ENCODE data around the gene RNASE12. TPM values are rescaled to one million over a fixed set of nuclear protein-coding genes. Genes with fewer than 3 reads are reported as not detected.

Gene RNASE12
- total and polyA plus RNA-seq, 9 of the 15 experiments (the other 6 are each of a cell fraction or from before 2014, with no cell fraction given): 0.24 TPM; not detected in 8

DNA sequence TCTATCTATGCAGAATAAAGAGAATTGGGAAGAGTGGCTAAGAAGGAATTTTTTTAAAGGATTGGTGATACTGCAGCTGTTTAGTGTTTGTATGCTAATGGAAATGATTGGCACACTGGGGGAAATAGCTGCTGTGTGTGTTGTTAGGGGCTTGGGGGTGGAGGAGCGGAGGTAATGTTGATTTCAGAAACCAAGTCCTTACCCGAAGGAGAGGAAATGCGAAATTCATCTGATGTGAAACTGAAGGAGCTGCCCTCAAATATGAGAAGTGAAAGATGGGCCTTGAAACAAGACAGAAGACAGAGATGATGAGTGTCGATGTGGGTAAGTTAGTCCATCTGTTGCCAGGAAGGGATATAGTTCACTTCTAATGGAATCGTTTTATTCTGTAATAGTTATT lies 21.2 kb upstream of the RNASE12 start:
- TF ChIP-seq MEF2A (IDR thresholded peaks at IDR 0.05; ENCODE audit: control insufficient read depth, low read depth, low read length) (no peak), HDAC1 (IDR thresholded peaks at IDR 0.05) (no peak), NCOA2 (IDR thresholded peaks at IDR 0.05; ENCODE audit: partially characterized antibody in 2 of 2) (no peak), ILK (tag; IDR thresholded peaks at IDR 0.05; ENCODE audit: borderline replicate concordance, low read depth) (no peak), POLR2AphosphoS2 (IDR thresholded peaks at IDR 0.05; ENCODE audit: low read length) (no peak), MTA1 (IDR thresholded peaks at IDR 0.05; ENCODE audit: borderline replicate concordance) (no peak), MECOM (CRISPR knock-in tag; IDR thresholded peaks at IDR 0.05) (no peak), CBX2 (IDR thresholded peaks at IDR 0.05; ENCODE audit: insufficient read depth, low read length, poor library complexity, severe bottlenecking) (no peak), ELF2 (CRISPR knock-in tag; IDR thresholded peaks at IDR 0.05) (no peak), SOX6 (IDR thresholded peaks at IDR 0.05) (no peak), IRF2 (CRISPR knock-in tag; IDR thresholded peaks at IDR 0.05) (no peak)
- TF ChIP-seq, protein P1, sequence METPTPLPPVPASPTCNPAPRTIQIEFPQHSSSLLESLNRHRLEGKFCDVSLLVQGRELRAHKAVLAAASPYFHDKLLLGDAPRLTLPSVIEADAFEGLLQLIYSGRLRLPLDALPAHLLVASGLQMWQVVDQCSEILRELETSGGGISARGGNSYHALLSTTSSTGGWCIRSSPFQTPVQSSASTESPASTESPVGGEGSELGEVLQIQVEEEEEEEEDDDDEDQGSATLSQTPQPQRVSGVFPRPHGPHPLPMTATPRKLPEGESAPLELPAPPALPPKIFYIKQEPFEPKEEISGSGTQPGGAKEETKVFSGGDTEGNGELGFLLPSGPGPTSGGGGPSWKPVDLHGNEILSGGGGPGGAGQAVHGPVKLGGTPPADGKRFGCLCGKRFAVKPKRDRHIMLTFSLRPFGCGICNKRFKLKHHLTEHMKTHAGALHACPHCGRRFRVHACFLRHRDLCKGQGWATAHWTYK (CRISPR knock-in tag; IDR thresholded peaks at IDR 0.05): no peak
- TF ChIP-seq, protein P2, sequence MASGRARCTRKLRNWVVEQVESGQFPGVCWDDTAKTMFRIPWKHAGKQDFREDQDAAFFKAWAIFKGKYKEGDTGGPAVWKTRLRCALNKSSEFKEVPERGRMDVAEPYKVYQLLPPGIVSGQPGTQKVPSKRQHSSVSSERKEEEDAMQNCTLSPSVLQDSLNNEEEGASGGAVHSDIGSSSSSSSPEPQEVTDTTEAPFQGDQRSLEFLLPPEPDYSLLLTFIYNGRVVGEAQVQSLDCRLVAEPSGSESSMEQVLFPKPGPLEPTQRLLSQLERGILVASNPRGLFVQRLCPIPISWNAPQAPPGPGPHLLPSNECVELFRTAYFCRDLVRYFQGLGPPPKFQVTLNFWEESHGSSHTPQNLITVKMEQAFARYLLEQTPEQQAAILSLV (tag; IDR thresholded peaks at IDR 0.05): no peak
- TF ChIP-seq, protein P3, sequence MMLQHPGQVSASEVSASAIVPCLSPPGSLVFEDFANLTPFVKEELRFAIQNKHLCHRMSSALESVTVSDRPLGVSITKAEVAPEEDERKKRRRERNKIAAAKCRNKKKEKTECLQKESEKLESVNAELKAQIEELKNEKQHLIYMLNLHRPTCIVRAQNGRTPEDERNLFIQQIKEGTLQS (IDR thresholded peaks at IDR 0.05): no peak
- TF ChIP-seq, protein P3 (CRISPR knock-in tag; conservative IDR thresholded peaks at IDR 0.05): no peak
- TF ChIP-seq, protein P4, sequence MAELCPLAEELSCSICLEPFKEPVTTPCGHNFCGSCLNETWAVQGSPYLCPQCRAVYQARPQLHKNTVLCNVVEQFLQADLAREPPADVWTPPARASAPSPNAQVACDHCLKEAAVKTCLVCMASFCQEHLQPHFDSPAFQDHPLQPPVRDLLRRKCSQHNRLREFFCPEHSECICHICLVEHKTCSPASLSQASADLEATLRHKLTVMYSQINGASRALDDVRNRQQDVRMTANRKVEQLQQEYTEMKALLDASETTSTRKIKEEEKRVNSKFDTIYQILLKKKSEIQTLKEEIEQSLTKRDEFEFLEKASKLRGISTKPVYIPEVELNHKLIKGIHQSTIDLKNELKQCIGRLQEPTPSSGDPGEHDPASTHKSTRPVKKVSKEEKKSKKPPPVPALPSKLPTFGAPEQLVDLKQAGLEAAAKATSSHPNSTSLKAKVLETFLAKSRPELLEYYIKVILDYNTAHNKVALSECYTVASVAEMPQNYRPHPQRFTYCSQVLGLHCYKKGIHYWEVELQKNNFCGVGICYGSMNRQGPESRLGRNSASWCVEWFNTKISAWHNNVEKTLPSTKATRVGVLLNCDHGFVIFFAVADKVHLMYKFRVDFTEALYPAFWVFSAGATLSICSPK (IDR thresholded peaks at IDR 0.05; ENCODE audit: borderline replicate concordance): no peak
- TF ChIP-seq, protein P5, sequence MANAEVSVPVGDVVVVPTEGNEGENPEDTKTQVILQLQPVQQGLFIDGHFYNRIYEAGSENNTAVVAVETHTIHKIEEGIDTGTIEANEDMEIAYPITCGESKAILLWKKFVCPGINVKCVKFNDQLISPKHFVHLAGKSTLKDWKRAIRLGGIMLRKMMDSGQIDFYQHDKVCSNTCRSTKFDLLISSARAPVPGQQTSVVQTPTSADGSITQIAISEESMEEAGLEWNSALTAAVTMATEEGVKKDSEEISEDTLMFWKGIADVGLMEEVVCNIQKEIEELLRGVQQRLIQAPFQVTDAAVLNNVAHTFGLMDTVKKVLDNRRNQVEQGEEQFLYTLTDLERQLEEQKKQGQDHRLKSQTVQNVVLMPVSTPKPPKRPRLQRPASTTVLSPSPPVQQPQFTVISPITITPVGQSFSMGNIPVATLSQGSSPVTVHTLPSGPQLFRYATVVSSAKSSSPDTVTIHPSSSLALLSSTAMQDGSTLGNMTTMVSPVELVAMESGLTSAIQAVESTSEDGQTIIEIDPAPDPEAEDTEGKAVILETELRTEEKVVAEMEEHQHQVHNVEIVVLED (CRISPR knock-in tag; IDR thresholded peaks at IDR 0.05): no peak
- no peak for DNase-seq (ENCODE audit: extremely low read depth in 1 of 4, low spot score in 3 of 4)
- H3K27me3 ChIP-seq (ENCODE audit: control insufficient read depth in 2 of 2, insufficient read depth in 2 of 2, low read length in 2 of 2): no peaks in the 10 kb centered on the region
- 37% methylated on average over 4 of the region's 5 CpGs for WGBS (ENCODE audit: insufficient coverage, low coverage, missing lambda C conversion rate)
- no peak overlapping the region for H3K4me3 ChIP-seq
- peaks cover 4 to 14% of the 10 kb centered on the region in 2 experiments; a peak in 3 of 5 replicates for H3K4me1 ChIP-seq (replicated peaks in 1 of 2; ENCODE audit: control insufficient read depth in 2 of 2, insufficient read depth in 2 of 2, low read length in 2 of 2)
- FAIRE-seq: no peak
- ChIA-PET CTCF (ENCODE audit: low intra/inter-chr PET ratio) (interaction anchor here (1.3 kb wide), 1 partner anchor 79 kb away, joined by 4 read pairs; no protein-coding TSS in a partner anchor), POLR2A (no interaction called here)
- no peaks in the 10 kb centered on the region for H3K9me3 ChIP-seq (replicated peaks; ENCODE audit: control insufficient read depth, insufficient read depth, low read depth, low read length)
- no peaks in the 10 kb centered on the region for H4K20me1 ChIP-seq (replicated peaks; ENCODE audit: control insufficient read depth, insufficient read depth, low read length)
- H2AFZ ChIP-seq (ENCODE audit: low read depth, low read length): no peak overlapping the region
- ATAC-seq: no peak
- no peaks in the 10 kb centered on the region for H3K79me2 ChIP-seq (ENCODE audit: control insufficient read depth, insufficient read depth, low read length)
- intact Hi-C loops (cut with micrococcal nuclease): no loop called here
- H3K9me1 ChIP-seq (ENCODE audit: control insufficient read depth, insufficient read depth, low read length): no peaks in the 10 kb centered on the region
- no TSS peak for BruUV-seq (replicated peaks)
- H3K4me2 ChIP-seq (ENCODE audit: insufficient read depth, low read length): peak overlapping the region; percentile 92; the same call in 1 of the 2 replicates
- in situ Hi-C loops (cut with MboI): loop anchor here (5.0 kb wide), 2 partner anchors 80 to 285 kb away; no protein-coding TSS in a partner anchor
- no peaks in the 10 kb centered on the region for H3K36me3 ChIP-seq (ENCODE audit: control insufficient read depth, insufficient read depth, low read length)
- no peak overlapping the region for H3K27ac ChIP-seq (ENCODE audit: extremely low read depth, low read depth, low read length)
- no peak overlapping the region; a peak in 1 of 4 replicates for H3K9ac ChIP-seq (ENCODE audit: insufficient read depth in 1 of 2, low read depth in 2 of 2, low read length in 2 of 2)

Measured in K562 (cell line).